ENCODE measurements around the gene PPM1N.
"Not testable (repeated sequence)": the region's sequence is repeated elsewhere in the genome, so short reads cannot be mapped to it uniquely, and the experiment has no call there.

Gene PPM1N

DNA sequence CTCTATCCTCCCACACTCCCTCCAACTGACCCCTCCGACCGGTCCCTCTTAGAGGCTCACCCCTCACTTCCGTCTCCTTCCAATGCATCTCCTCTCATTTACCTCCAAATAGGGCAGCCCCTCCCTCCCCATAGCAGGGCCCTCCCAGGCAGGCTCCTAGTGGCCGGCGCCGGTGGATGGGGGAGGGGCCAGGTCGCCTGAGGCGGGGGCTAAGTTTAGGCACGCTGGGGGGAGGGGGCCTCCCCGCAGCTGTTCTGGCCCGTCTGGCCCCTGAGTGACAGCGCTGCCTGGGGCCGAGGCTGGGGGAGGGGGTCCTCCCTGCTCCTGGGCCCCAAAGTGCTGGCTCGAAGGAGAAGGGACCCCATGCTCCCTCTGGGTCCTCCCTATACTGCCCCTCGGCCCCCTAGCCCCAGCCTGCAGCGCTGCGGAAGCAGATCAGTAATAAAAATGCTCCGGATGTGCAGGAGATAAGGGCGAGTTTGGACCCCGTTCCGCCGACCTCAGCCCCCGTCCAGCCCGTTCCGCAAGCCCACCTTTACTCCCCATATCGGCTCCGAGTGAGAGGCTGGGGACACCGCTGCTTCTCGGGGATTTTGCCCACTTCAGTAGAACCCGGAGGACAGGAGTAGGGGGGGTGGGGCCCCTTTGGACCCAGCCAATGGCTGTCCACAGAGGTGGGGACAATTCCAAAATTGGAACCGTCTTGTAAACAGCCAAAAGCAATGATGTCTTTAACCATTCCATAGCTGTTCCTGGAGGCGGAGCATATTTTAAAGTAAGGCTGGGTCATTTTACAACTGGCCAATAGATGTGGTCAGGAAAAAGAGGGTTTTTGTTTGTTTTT lies 5.4 kb upstream of the PPM1N start:
- DNase-seq: no peak

DNA sequence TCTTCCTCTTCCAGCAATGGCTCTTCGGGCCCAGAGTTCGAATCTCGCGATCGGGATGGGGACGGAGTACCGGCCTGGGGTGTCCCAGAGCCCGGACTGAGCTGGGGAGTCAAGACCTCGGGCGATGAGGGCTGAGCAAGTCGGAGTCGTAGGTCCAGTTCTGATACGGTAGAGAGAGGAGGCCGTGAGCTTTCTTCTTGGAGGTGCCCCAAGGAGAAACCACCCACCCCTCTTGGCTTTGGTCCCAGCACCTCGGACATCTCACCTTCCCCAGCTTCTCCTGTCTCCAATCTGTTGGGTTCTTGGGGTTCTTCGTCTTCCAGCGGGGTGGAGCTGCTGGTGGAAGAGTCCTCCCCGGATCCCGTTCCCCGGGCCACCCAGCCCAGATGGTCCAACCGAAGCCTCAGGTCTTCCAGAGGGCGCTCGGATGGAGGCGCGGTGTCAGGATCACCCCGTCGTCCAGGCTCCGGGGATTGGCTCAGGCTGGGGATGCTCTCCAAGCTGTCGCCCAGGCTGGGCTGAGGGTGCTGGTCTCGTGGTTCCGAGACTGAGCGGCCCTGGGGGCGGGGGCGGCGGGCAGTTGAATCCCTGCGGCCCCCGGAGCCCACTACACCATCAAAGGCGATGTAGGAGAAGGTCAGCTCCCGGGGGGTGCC lies 3.9 kb upstream of the PPM1N start:
- DNase-seq: no peak

DNA sequence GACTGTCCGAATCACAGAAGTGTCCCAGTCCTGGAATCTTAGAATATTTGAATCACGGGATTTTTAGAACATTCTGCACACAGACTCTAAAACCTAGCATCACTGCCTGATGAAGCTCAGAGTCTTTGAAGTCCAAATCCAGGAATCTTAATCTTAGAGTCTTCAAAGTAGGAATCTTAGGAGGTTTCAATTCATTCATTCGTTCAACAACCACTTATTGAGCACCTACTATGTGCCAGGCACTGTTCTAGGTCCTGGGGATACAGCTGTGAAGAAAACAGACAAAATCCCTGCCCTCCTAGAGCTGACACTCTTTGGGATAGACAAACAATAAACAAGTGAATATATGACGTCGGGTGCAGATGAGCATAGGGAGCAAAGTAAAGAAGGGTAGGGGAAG lies 3.1 kb upstream of the PPM1N start:
- DNase-seq: no peak

DNA sequence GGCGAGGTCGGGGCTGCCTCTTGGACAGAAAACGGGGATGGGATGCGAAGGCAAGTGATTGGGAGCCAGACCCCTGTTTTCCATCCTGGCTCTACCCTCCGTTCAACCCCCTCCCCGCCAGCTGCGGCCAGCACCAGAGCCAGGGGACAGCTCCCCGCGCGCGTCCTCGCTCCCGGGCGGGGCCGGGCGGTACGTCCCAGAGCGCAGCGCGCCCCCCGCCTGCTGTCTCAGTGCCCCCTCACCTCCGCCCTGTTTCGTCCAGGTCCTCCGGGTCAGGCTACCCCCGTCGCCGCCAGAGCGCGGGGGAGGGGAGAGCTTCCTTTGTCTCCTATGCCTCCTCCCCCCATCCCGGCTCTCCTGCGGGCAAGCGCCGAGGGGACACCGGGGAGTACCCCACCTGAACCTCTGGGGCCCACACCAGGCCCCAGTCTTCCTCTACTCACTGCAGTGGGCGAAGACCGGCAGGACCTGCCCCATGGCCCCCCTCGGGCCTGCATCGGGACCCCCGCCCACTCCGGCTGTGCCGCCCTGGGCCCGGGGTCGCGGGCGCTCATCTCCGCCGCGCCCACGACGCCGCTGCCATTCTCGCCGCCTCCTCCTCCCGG lies 1.8 kb upstream of the PPM1N start:
- DNase-seq: no peak

DNA sequence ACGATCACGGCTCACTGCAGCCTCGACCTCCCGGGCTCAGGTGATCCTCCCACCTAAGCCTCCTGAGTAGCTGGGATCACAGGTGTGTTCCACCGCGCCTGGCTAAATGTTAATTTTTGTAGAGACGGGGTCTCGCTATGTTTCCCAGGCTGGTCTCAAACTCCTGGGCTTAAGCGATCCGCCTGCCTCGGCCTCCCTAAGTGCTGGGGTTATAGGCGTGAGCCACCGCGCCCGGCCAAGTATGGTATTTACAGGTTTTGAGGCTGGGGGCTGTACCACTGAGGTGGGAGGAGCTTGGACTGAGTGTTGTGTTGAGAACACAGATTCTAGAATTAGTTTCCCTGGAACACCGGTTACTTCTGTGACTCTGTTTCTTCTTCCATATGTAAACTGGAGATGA lies 452 bp upstream of the PPM1N start:
- no peak for DNase-seq

DNA sequence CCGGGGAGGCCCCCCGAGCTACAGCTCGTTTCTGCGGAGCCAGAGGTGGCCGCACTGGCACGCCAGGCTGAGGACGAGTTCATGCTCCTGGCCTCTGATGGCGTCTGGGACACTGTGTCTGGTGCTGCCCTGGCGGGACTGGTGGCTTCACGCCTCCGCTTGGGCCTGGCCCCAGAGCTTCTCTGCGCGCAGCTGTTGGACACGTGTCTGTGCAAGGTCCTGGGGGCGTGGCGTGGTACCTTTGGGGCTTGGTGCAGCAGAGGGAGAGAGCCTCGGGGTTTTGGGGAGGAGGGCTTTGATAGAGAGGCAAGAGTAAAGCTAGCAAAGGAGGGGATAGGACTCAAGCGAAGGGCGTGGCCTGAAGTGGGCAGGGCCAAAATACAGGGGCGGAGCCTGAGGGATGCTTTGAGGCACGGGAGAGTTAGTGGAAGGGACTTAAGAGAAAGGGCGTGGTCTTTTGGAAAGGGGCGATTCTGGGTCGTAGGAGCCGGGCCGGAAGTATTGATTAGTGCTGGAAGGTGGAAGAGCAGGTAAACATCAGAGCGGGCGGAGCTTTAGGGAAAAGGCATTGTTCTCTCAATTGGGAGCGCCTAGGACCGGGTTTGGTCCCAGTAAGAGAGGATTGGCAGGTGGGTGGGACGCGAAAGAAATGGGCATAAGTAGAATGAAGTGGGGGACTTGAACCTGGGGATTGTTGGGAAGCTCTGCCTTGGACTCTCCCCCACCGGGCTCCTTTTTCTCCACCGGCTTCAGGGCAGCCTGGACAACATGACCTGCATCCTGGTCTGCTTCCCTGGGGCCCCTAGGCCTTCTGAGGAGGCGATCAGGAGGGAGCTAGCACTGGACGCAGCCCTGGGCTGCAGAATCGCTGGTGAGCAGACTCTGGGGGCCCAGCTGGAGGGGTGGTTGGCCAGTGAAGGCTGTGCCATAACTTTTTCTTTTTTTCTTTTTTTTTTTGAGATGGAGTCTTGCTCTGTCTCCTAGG lies 1.2 kb downstream of the PPM1N start:
- DNase-seq: no peak

DNA sequence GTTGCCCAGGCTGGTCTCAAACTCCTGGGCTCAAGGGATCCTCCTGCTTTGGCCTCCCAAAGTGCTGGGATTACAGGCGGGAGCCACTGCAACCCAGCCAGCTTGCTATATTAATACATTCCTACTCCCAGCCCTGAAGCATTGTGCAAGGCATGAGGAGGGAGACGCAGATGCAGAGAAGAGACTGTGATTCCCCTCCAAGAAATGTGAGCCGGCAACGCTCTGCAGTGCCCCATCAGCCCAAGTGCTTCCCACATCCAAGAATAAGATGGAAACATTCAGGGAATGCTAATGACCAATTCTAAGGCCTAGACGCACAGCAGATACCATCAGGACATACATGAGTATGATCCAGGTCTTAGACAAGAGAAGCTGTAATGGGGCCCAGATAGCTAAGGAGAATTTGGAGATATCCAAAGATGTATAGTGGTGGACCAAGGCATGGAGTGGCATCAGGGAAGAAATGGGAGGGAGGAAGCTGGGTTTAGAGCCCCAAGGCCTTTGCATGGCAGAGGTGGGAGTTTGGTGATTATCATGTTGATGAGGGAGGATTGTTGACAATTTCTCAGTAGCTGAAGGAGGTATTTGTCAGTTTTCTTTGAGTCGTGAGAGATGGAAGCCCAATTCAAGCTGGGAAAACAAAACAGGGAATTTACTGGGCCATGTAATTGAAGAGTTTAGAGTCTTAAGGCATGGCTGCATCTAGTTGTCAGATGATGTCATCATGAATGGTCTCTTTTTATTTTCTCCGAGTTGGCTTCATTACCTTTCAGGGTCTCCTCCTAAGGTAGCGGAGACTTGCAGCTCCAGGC lies 2.9 kb downstream of the PPM1N start:
- no peak for DNase-seq

DNA sequence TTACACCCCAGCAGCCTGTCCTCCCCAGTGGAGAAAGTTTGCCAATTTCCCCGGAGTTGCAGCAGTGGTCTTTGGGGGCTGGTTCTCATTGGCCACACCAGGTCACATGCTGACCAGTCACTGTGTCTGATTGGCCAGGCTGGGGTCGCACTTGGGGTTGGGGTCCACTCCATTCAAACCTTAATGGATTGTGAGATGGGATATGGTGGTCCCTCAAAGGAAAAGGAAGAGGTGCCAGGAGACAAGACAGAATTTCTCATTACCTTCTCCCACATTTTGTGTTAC lies 3.4 kb downstream of the PPM1N start:
- DNase-seq: no peak

DNA sequence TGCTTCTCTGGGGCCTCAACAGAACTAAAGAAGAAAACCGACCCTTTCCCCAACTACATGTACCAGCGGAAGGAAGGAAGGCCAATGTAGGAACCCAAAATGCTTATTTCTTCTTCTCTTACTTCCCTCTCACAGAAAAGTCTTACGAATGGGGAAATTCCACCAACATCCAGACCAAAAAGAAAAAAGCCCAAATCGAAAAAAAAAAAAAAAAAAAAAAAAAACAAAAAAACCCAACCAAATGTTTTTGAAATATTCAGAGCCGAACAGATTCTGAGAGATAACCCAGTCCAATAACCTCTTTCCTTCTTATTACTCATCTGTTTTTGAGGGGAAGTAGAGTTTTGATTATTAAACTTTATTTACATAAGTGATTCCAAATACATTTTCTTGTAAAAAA lies 3.9 kb downstream of the PPM1N start:
- no peak for DNase-seq

DNA sequence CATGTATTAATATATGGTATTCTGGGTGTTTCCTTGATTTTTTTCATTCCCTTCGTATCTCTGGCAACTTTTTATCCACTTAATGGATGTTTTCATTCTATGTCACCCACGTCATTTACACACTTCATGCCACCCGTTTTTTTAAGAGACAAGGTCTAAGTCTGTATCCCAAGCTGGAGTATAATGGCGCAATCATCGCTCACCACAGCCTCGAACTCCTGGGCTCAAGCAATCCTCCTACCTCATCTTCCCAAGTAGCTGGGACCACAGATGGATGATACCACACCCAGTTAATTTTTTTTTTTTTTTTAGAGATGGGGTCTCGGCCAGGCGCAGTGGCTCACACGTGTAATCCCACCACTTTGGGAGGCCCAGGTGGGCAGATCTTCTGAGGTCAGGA lies 5.7 kb downstream of the PPM1N start:
- no peak for DNase-seq

DNA sequence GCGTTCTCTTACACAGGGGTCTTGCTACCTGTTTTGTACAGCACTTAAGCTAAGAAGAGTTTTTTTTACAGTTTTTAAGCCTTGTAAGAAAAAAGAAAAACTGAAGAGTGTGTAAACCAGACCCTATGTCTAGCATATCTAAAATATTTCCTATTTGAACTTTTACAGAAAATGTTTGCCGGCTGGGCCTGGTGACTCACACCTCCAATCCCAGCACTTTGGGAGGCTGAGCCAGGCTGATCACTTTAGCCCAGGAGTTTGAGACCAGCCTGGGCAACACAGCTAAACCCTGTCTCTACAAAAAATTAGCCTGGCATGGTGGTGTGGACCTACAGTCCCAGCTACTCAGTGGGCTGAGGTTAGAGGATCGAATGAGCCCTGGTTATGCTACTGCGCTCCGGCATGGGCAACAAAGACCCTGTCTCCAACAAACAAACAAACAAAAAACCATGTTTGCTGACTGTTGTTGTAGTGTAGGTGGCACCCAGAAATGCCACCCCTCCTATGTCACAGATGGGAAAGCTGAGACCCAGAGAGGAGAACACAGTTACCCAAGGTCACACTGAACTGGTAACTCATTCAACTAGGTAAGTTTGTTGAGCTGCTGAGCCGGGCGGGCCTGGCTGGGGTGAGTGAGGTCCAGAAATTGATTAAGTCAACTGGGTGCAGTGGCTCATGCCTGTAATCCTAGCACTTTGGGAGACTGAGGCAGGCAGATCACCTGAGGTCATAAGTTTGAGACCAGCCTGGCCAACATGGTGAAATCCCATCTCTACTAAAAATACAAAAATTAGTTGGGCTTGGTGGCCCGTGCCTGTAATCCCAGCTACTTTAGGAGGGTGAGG lies 7.1 kb downstream of the PPM1N start:
- peak; percentile 23 for DNase-seq

DNA sequence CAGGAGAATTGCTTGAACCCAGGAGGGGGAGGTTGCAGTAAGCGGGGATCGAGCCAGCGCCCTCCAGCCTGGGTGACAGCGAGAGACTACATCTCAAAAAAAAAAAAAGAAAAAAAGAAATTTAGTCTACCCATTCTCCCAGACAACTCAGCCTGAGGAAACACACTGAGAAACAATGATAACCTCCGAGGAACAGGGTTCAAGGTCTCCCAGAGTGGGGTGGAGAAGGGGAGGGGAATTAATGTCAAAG lies 7.7 kb downstream of the PPM1N start:
- DNase-seq: no peak

DNA sequence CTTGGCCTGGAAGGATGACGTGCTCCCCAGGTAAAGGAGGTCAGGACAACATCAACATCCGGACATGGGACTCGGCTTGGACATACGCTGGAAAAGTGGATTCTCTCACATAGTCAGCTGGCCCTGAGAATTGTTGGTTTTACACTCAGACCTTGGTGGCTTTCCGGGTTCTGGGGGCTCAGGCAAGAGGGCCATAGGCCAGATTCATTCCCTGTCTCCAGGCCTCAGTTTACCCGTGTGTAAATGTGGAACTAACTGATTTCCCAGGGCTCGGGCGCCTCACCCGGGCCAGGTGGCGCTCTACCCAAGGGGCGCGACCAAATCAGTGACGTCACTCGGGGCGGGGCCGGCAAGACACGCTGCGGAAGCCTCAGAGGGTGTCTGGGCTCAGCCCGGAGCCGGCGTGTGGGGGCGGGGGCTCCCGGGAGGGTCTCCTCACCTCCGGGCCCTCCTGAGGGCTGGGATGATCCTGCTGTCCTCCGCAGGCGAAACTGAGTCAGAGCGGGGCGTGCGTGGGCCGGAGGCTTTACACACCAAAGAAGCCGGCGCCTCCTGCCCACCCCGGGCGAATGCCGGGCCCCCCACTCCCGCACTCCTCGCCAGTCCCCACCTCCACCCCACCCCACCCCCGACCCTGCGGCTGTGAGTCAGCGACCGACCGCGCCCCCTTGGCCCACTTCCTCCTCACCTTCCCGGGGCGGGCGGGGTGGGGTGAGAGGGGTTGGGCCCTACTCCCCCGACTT lies 8.2 kb downstream of the PPM1N start:
- peak; percentile 92 for DNase-seq

DNA sequence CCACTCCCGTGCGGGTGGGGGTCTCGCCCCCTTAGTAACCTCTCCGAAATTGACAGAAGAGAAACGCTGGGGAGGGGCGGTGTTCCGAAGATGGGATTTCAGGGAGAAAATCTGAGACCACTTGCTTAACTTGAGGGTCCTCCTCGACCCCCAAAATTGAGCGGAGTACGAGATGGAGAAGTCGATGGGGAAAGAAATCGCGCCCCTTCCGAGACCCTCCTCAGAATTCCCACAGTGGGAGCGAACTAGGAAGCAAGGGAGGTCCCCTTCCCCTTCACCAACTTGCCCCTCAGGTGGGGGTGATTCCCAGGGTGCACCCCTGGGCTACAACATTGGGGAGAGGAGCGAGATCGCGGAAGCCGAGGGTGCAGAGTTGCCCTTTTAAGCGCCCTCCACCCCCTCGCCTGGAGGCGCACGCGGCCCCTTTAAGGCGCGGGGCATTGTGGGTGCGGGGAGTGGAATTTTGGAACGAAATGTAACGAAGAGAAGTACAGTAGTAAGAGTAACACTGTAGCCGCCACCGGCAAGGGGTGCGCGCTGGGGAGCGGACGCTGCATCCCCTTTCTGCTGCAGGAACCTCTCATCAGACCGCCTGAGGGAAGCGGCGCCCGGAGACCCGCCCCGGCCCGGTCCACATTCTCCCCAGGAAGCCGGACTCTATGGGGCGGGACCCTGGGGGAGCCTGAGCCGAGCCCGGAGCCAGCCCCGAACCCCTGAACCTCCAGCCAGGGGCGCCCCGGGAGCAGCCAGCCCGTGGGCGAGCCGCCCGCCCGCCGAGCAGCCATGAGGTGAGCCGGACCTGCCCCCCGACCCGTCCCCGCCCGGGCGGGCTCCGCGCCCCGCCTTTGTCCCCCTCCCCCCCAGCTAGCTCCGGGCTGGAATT lies 9.0 kb downstream of the PPM1N start, which contains the start of gene VASP:
VASP (plus strand) TSS at position 491 of the 883 bp plus-strand sequence; CDS start at position 784, 293 bp downstream.
- peak; percentile 39 for DNase-seq

DNA sequence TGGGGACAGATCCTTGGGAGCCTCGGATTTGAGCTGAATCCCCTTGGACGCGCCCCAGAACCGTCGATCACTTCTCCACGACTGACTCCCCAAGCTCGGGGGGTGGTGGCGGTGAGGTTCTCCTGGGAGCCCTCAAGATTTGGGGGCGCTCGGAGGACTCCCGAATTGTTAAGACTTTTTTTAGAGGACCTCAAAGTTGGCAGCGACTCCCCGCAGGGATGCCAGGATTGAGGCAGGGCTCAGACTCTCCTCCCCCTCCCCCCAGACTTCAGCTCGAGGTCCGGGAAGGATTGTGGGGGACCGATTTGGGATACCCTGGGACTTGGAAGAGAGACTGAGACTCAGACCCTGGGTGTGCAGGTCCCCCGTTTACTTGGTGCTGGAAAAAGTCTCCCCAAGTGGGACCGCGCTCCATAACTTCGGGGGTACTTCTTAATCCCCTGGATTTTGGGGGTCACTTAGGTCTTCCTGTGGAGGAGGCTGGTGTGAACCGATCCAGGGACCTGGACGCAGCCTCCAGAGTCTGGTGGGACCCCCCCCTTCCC lies 9.7 kb downstream of the PPM1N start:
- DNase-seq: no peak

DNA sequence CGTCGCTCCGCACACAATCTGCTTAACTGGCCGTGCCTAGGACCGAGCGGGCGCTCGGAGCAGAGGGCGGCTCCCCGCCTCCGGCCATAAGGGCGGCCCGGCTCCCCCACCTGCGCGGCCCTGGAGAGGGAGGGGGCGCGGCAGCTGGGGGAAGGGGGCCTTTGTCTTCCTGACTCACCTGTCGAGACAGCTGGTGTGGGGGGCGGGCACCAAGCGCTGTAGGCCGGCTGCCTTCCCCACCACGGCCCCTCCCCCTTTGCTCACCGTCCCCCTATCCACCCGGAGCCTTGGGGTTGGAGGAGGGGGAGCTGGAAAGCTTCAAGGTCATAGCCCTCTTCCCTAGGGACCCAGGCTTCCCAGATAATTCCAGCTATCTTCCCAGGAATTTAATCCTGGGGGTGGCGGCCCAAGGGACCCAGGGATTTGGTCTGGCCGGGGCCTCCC lies 10.2 kb downstream of the PPM1N start:
- DNase-seq: no peak

DNA sequence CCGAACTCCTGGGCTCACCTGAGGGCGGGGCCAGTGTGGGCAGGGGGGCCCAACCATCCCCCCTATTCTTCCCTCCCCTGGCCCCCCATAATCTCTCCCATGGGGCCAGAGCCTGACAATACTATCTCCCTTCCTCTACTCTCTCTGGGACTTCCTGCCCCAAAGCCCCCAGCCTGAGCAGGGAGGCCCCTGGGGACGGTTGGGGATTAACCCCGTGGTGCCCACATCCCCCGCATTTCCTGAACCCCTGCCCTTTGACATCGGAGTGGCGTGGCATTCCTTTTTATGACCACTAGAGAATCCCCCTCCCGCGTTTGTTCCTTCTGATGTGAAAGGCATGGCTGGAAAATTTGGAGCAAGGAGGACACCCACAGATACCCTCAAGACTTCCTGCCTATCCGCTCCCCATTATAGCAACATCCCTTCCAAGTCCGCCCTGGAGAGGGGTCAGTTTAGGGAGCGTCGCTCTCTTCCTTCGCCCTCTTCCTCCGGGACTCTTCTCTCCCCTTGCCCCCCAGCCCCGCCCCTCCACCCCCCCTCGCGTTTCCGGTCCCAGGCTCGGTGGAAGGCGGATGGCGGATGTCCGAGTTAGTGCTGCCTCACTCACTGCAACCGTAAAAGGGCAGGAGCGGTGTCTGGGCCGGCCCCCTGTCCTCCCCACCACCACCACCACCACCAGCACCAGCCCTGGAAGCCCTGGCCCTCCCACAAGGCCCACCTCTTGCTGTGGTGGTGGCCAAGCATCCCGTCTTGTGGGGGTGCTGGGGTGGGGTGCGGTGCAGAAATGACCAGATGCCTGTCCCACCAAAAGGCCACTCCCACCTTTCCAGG lies 10.8 kb downstream of the PPM1N start:
- peak; percentile 42 for DNase-seq

DNA sequence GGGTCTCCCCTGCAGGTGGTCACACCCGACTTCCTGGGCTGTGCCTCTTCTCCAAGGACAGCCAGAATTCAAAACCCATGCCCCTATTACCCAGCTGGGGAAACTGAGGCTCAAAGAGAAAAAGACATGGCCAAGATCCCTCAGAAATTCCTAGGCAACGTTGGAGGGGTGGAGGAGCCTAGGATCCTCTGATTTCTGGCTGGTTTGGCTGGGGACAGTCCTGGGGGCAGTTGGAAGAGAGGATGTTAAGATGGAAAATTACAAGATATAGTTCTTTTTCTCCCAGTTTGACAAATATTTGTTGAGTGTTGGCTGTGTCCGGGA lies 11.4 kb downstream of the PPM1N start:
- no peak for DNase-seq

DNA sequence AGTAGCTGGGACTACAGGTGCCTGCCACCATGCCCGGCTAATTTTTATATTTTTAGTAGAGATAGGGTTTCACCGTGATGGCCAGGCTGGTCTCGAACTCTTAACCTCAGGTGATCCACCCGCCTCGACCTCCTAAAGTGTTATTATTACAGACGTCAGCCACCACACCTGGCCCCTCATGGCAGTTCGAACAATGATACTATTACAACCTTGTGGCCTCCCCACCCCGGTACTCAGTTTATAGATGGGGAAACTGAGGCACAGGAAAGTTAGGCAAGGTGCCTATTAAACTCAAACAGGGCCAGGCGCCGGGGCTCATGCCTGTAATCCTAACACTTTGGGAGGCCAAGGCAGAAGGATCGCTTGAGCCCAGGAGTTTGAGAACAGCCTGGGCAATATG lies 12.1 kb downstream of the PPM1N start:
- DNase-seq: not testable (repeated sequence)
